KMS-11 (cell line): ENCODE measurements around the gene PRDM2.

Experiments used
- H2AFZ ChIP-seq: fragments of 200-600 bp; sonication (generic); 2 replicates; pipeline ENCODE4 v1.6.1; 2016; ENCODE audit warnings: antibody characterized with exemption, mixed run types, low read depth
- H3K27ac ChIP-seq: fragments of 200-600 bp; sonication (generic); 2 replicates; pipeline ENCODE4 v1.6.1; 2016; ENCODE audit warnings: mild to moderate bottlenecking, mixed run types
- H3K27me3 ChIP-seq: fragments of 200-600 bp; sonication (generic); 2 replicates; pipeline ENCODE4 v1.6.1; 2017; ENCODE audit warnings: mild to moderate bottlenecking, low read depth, mixed run types, moderate library complexity; ENCODE audit not compliant: insufficient read depth
- H3K36me3 ChIP-seq: fragments of 200-600 bp; sonication (generic); 2 replicates; pipeline ENCODE4 v1.6.1; 2017; ENCODE audit warnings: mild to moderate bottlenecking, mixed run types; ENCODE audit not compliant: insufficient read depth
- H3K4me1 ChIP-seq: fragments of 200-600 bp; sonication (generic); 2 replicates; pipeline ENCODE4 v1.6.1; 2016; ENCODE audit warnings: mild to moderate bottlenecking, low read depth, mixed run types; ENCODE audit not compliant: poor library complexity, severe bottlenecking
- H3K4me2 ChIP-seq: fragments of 200-600 bp; sonication (generic); 2 replicates; pipeline ENCODE4 v1.7.0; 2016; ENCODE audit warnings: mild to moderate bottlenecking, mixed run types
- H3K4me3 ChIP-seq: fragments of 200-600 bp; sonication (generic); IDR thresholded peaks from 2 replicates; pipeline ENCODE4 v1.6.1; 2017; ENCODE audit warnings: low read depth, low read length, mixed read lengths; ENCODE audit not compliant: insufficient read depth
- H3K79me2 ChIP-seq: fragments of 200-600 bp; sonication (generic); 2 replicates; pipeline ENCODE4 v1.6.1; 2016; ENCODE audit warnings: low read depth, mixed run types; ENCODE audit not compliant: insufficient read depth
- H3K9ac ChIP-seq: fragments of 200-600 bp; sonication (generic); 2 replicates; pipeline ENCODE4 v1.6.1; 2016; ENCODE audit warnings: mild to moderate bottlenecking, mixed run types
- H4K20me1 ChIP-seq: fragments of 200-600 bp; sonication (generic); 2 replicates; pipeline ENCODE4 v1.6.1; 2016; ENCODE audit warnings: mild to moderate bottlenecking, mixed run types; ENCODE audit not compliant: insufficient read depth
- TF ChIP-seq, protein P1 (sequence below): fragments of 200-600 bp; sonication (generic); conservative IDR thresholded peaks from 2 replicates; pipeline ENCODE4 v1.6.1; 2017; ENCODE audit warnings: low read depth, mild to moderate bottlenecking, antibody characterized with exemption, low read length, moderate library complexity, mixed read lengths

The PRDM2 gene

GRCh38 chr1:13759072-13759471 lies 59.1 kb downstream of the PRDM2 start:
- H3K4me1 ChIP-seq, result peaks cover 59% of the 10 kb centered on the region
- H4K20me1 ChIP-seq, result peaks cover 36% of the 10 kb centered on the region
- H3K27ac ChIP-seq, result no peak overlapping the region
- no peak overlapping the region for H3K4me2 ChIP-seq
- TF ChIP-seq, protein P1, sequence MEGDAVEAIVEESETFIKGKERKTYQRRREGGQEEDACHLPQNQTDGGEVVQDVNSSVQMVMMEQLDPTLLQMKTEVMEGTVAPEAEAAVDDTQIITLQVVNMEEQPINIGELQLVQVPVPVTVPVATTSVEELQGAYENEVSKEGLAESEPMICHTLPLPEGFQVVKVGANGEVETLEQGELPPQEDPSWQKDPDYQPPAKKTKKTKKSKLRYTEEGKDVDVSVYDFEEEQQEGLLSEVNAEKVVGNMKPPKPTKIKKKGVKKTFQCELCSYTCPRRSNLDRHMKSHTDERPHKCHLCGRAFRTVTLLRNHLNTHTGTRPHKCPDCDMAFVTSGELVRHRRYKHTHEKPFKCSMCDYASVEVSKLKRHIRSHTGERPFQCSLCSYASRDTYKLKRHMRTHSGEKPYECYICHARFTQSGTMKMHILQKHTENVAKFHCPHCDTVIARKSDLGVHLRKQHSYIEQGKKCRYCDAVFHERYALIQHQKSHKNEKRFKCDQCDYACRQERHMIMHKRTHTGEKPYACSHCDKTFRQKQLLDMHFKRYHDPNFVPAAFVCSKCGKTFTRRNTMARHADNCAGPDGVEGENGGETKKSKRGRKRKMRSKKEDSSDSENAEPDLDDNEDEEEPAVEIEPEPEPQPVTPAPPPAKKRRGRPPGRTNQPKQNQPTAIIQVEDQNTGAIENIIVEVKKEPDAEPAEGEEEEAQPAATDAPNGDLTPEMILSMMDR, result no peak
- no peak overlapping the region for H3K4me3 ChIP-seq
- no peak overlapping the region for H3K9ac ChIP-seq
- no peak overlapping the region for H2AFZ ChIP-seq
- no peaks in the 10 kb centered on the region for H3K36me3 ChIP-seq
- H3K79me2 ChIP-seq, result peaks cover 100% of the 10 kb centered on the region
- no peaks in the 10 kb centered on the region for H3K27me3 ChIP-seq

GRCh38 chr1:13760340-13760739 lies 60.4 kb downstream of the PRDM2 start:
- Histone ChIP-seq H3K4me2 (no peak overlapping the region), H3K27ac (no peak overlapping the region), H3K79me2 (peaks cover 99% of the 10 kb centered on the region), H3K27me3 (no peaks in the 10 kb centered on the region), H3K9ac (no peak overlapping the region), H3K4me3 (no peak overlapping the region), H4K20me1 (peaks cover 38% of the 10 kb centered on the region), H3K4me1 (peaks cover 54% of the 10 kb centered on the region), H2AFZ (no peak overlapping the region), H3K36me3 (no peaks in the 10 kb centered on the region)
- TF ChIP-seq, protein P1, result no peak

DNA sequence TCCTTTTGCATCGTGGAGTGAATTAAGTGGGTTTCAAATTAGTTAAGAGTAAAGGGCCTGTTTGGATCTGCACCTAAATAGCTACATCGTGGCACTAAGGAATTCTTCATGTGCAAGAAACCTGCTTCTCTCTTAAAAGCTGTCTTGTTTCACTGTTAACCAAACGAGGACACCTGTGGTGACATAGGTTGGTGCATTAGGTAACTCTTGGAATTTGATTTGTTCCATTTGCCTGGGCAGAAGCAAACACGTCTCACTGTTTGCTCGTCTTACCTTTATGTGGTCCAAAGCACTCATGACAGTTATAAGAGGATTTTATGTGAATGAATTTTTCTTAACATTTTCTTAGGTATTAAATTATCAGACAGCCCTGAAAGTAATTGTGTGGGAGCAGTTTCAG lies 60.9 kb downstream of the PRDM2 start:
- H3K4me1 ChIP-seq, result peaks cover 54% of the 10 kb centered on the region
- no peak overlapping the region for H3K4me2 ChIP-seq
- no peak overlapping the region for H2AFZ ChIP-seq
- H4K20me1 ChIP-seq, result peaks cover 38% of the 10 kb centered on the region
- H3K4me3 ChIP-seq, result no peak overlapping the region
- TF ChIP-seq, protein P1, result no peak
- H3K27me3 ChIP-seq, result no peaks in the 10 kb centered on the region
- no peak overlapping the region for H3K27ac ChIP-seq
- H3K79me2 ChIP-seq, result peaks cover 99% of the 10 kb centered on the region
- no peaks in the 10 kb centered on the region for H3K36me3 ChIP-seq
- no peak overlapping the region for H3K9ac ChIP-seq

DNA sequence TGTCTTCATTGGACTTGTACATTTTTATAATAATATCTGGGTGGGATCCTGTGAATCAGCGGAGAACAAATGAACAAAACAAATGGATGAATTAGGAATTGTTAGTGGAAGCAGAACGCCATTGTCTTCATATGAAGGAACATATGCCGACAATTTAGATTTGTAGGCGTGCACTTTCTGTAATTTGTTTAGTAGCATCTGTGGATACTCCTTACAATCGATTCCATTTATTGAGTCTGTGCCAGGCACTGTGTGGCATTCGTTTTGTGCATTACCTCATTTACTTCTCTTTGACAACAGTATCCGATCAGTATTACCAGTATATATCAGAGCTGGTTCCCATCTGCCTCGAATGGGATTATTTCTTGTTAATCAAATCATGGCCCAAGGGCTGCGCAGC lies 61.9 kb downstream of the PRDM2 start:
- no peak overlapping the region for H2AFZ ChIP-seq
- no peaks in the 10 kb centered on the region for H3K27me3 ChIP-seq
- H3K36me3 ChIP-seq, result no peaks in the 10 kb centered on the region
- H3K4me3 ChIP-seq, result no peak overlapping the region
- no peak overlapping the region for H3K27ac ChIP-seq
- H3K4me2 ChIP-seq, result no peak overlapping the region
- H3K9ac ChIP-seq, result no peak overlapping the region
- peaks cover 28% of the 10 kb centered on the region for H4K20me1 ChIP-seq
- TF ChIP-seq, protein P1, result no peak
- peaks cover 47% of the 10 kb centered on the region for H3K4me1 ChIP-seq
- H3K79me2 ChIP-seq, result peaks cover 99% of the 10 kb centered on the region

DNA sequence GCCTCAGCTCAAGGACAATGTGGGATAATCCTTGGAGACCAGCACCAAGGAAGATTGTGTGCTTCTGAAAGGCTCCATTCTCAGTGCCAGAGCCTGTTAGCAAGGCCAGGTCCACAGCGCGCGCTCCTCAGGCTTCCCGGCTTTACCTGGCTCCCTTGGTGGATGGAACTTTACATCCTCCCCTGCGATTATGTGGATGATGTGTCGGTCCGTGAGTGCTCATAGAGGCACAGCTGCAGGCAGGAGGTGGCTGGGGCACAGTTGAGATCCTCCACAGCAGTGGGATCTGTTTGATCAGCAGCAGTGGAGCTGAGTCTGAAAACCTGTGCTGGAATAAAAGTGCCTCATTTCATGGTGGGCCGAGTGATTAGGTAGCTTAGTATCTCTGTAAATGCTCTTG lies 62.7 kb downstream of the PRDM2 start:
- Histone ChIP-seq H3K4me1 (peaks cover 39% of the 10 kb centered on the region), H3K4me3 (no peak overlapping the region), H3K79me2 (peaks cover 99% of the 10 kb centered on the region), H2AFZ (no peak overlapping the region), H3K36me3 (no peaks in the 10 kb centered on the region), H3K9ac (no peak overlapping the region), H3K27ac (no peak overlapping the region), H3K27me3 (no peaks in the 10 kb centered on the region), H4K20me1 (peaks cover 24% of the 10 kb centered on the region; the same call in 1 of the 2 replicates), H3K4me2 (no peak overlapping the region)
- TF ChIP-seq, protein P1, result no peak
